Fibroblast of mammary gland (primary cell): ENCODE measurements around the gene WASF2.
A peak's percentile ranks its signal among the peaks of the same experiment; 100 is the strongest.

ENCODE experiments used
- DNase-seq: peaks from one replicate; pipeline ENCODE4 v3.0.0-alpha.2; 2010; ENCODE audit warnings: low read depth
- H3K4me3 ChIP-seq: 2 replicates; pipeline ENCODE4 v1.5.1; 2011; ENCODE audit warnings: low read depth, mild to moderate bottlenecking, low read length, moderate library complexity; ENCODE audit not compliant: control insufficient read depth
- CTCF ChIP-seq: conservative IDR thresholded peaks from 2 replicates; pipeline ENCODE4 v1.5.1; 2011; ENCODE audit warnings: low read depth, low read length, inconsistent platforms; ENCODE audit not compliant: control insufficient read depth, insufficient read depth

WASF2 gene

GRCh38 chr1:27359822-27360158 is 130.2 kb downstream of the WASF2 start:
- H3K4me3 ChIP-seq = no peak overlapping the region
- no peak for TF ChIP-seq CTCF
- no peak for DNase-seq

GRCh38 chr1:27358928-27359313 is 131.0 kb downstream of the WASF2 start:
- DNase-seq = no peak
- H3K4me3 ChIP-seq = no peak overlapping the region
- no peak for TF ChIP-seq CTCF

GRCh38 chr1:27358038-27358927 is 131.7 kb downstream of the WASF2 start:
- no peak for TF ChIP-seq CTCF
- H3K4me3 ChIP-seq = no peak overlapping the region
- no peak for DNase-seq

- TF ChIP-seq CTCF = peak; percentile 71
- peak; percentile 43 for DNase-seq
- no peak overlapping the region for H3K4me3 ChIP-seq
These were observed 132.5 kb downstream of the WASF2 start for GRCh38 chr1:27357281-27358037.

GRCh38 chr1:27356619-27357280 is 133.2 kb downstream of the WASF2 start:
- no peak for TF ChIP-seq CTCF
- no peak for DNase-seq
- no peak overlapping the region for H3K4me3 ChIP-seq

- TF ChIP-seq CTCF = no peak
- H3K4me3 ChIP-seq = no peak overlapping the region
- no peak for DNase-seq
These were observed 133.7 kb downstream of the WASF2 start for GRCh38 chr1:27356277-27356618.
